Mononuclear cell (primary cell): Measurements from ENCODE around the gene RPS14. TPM values are rescaled to one million over a fixed set of nuclear protein-coding genes. Genes with fewer than 3 reads are reported as not detected.

Experiments used
- H3K27me3 ChIP-seq: 2 replicates; pipeline ENCODE4 v1.6.0; 2011; ENCODE audit warnings: low read length, control low read depth; ENCODE audit not compliant: insufficient read depth
- H3K4me1 ChIP-seq: 2 replicates; pipeline ENCODE4 v1.5.1; 2011; ENCODE audit warnings: mild to moderate bottlenecking, low read length, control low read depth; ENCODE audit not compliant: insufficient read depth
- H3K4me3 ChIP-seq: 2 replicates; pipeline ENCODE4 v1.5.1; 2011; ENCODE audit warnings: mild to moderate bottlenecking, low read length, moderate library complexity
- H3K9me3 ChIP-seq: 2 replicates; pipeline ENCODE4 v1.5.1; 2011; ENCODE audit warnings: low read depth, mild to moderate bottlenecking, control low read depth, low read length
- total RNA-seq: library from RNA; depleted of rRNA; stranded (reverse); fragments of >200 nt; gene quantifications from one replicate; pipeline ENCODE4 v1.2.3, GENCODE V29; 2012

Gene RPS14
- total RNA-seq, 1 donor: 4,450 TPM

DNA sequence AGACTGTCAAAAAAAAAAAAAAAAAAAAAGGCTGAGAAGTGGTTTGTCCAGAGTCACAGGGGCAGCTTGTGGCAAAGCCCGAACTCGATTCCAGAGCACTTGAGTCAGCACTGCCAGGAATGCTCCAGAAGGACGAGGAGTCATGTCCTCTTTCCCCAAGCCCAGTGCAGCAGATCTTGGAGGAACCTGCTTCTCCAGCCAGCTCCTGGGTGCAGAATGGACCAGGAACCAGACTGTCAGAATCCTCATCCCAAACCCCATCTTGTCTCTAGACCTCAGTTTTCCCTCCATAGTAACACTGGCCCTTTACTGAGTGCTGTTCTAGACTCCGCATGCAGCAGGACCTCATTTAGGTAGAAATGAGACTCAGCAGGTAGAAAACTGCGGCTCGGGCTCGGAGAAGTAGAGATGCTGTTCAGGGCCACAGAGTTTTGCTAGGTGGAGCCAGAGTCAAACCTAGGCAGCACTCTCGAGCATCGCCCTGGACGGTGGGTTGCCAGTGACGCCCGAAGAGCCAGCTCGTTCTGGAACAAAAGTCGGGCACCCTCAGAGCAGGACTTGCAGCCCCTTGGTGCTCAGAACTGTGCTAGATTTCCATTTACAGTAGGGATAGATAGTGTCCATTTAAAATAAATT, 52.3 kb downstream of the RPS14 start:
- Histone ChIP-seq H3K4me1 (no peaks in the 10 kb centered on the region), H3K27me3 (no peaks in the 10 kb centered on the region), H3K9me3 (no peaks in the 10 kb centered on the region)

DNA sequence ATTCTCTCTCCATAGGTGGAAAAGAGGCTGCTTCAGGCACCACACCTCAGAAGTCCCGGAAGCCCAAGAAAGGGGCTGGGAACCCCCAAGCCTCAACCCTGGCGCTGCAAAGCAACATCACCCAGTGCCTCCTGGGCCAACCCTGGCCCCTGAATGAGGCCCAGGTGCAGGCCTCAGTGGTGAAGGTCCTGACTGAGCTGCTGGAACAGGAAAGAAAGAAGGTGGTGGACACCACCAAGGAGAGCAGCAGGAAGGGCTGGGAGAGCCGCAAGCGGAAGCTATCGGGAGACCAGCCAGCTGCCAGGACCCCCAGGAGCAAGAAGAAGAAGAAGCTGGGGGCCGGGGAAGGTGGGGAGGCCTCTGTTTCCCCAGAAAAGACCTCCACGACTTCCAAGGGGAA, 53.3 kb downstream of the RPS14 start:
- Histone ChIP-seq H3K4me1 (no peaks in the 10 kb centered on the region), H3K9me3 (no peaks in the 10 kb centered on the region), H3K27me3 (no peaks in the 10 kb centered on the region), H3K4me3 (no peak overlapping the region)

More for the DNA sequence above, 52.3 kb downstream of the RPS14 start:
- no peak overlapping the region for H3K4me3 ChIP-seq

DNA sequence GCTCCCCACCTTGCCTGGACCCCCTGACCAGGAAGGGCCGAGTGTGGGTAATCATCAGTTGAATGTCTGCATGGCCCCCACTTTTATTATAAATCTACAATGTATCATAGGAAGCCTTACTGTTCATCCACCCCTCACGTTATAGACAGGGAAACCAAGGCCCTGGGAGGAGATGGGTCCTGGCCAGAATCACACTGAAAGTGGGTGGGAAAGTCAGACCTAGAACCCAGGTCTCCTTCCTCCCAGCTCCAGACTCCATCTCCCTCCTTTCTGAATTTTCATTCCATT, 53.9 kb downstream of the RPS14 start:
- H3K27me3 ChIP-seq: no peaks in the 10 kb centered on the region
- H3K4me3 ChIP-seq: no peak overlapping the region
- no peaks in the 10 kb centered on the region for H3K9me3 ChIP-seq
- H3K4me1 ChIP-seq: no peaks in the 10 kb centered on the region

DNA sequence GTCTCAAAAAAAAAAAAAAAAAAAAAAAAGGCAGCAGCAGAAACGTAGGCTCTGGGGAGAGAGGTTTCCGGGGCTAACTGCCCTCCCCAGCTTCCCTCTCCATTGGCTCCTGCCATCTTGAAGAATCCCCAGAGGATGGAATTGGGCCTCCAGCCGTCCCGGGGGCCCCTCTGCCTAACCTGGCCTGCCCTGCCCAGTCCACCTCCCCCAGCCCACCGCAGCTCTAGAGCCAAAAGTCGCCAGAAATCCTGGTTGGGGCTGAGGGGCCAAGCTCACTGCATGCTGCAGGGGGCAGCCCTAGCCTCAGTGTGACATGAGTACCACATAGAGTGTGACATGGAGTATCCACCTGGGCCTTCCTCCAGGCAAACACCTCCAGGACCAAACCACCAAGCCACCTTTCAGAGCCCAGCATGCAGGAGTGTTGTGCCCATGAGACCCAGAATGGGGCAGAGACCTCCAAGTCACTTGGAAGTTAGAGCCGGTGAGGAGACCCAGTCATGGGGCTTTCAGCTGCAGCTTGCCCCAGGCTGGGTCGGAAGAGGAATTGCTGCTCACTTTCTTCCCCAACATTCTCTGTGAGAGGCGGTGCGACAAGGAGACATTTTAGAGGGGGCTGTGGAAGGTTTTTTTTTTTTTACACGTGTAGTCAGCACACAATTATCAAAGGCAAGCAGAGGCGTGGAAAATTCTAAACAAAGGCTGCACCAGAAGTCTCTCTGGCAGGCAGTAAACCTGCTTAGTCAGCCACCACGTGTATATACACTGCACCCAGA, 54.4 kb downstream of the RPS14 start:
- H3K27me3 ChIP-seq: no peaks in the 10 kb centered on the region
- no peaks in the 10 kb centered on the region for H3K4me1 ChIP-seq
- H3K4me3 ChIP-seq: no peak overlapping the region
- H3K9me3 ChIP-seq: no peaks in the 10 kb centered on the region

DNA sequence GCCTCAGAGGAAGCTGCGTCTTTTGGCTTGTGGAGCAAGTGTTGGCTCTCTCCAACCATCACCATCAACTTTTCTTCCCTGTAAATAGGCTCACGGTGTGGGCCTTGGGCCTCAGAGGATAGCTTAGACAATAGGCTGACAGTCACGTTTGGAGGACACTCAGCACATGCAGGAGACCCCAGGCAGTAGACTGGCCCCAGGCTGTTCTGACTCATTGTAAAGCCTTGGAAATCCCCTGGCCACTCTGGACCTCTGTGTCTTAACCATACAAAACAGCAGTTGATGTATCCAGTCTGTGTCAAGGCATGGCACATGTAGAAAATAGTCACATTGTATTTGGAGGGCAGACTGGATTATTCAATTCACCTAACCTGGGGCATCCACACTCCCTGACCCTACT, 55.4 kb downstream of the RPS14 start:
- Histone ChIP-seq H3K4me1 (no peaks in the 10 kb centered on the region), H3K27me3 (no peaks in the 10 kb centered on the region), H3K4me3 (no peak overlapping the region), H3K9me3 (no peaks in the 10 kb centered on the region)

- H3K27me3 ChIP-seq: no peaks in the 10 kb centered on the region
- no peaks in the 10 kb centered on the region for H3K4me1 ChIP-seq
- no peaks in the 10 kb centered on the region for H3K9me3 ChIP-seq
- no peak overlapping the region for H3K4me3 ChIP-seq
Observed at GRCh38 chr5:150393096-150393645, 56.4 kb downstream of the RPS14 start.

GRCh38 chr5:150392680-150393079, 56.9 kb downstream of the RPS14 start:
- H3K9me3 ChIP-seq: no peaks in the 10 kb centered on the region
- H3K27me3 ChIP-seq: no peaks in the 10 kb centered on the region
- no peaks in the 10 kb centered on the region for H3K4me1 ChIP-seq
- no peak overlapping the region for H3K4me3 ChIP-seq

Other genes with a start within 250 kb of the RPS14 start
- 0.94 TPM for gene CAMK2A, start 160.0 kb downstream of the RPS14 start, total RNA-seq
- gene ARSI, start 146.8 kb downstream of the RPS14 start, total RNA-seq: 4.8 TPM
- 21.7 TPM for gene TCOF1, start 92.0 kb downstream of the RPS14 start, total RNA-seq
- gene CD74, start 36.8 kb downstream of the RPS14 start, total RNA-seq: 2,135 TPM
- gene NDST1, start 58.4 kb upstream of the RPS14 start, total RNA-seq: 13.0 TPM
- gene SYNPO, start 190.9 kb upstream of the RPS14 start, total RNA-seq: 0.42 TPM
- gene MYOZ3, start 211.5 kb upstream of the RPS14 start, total RNA-seq: not detected